Measurements from ENCODE around the gene CLEC16A.

DNA sequence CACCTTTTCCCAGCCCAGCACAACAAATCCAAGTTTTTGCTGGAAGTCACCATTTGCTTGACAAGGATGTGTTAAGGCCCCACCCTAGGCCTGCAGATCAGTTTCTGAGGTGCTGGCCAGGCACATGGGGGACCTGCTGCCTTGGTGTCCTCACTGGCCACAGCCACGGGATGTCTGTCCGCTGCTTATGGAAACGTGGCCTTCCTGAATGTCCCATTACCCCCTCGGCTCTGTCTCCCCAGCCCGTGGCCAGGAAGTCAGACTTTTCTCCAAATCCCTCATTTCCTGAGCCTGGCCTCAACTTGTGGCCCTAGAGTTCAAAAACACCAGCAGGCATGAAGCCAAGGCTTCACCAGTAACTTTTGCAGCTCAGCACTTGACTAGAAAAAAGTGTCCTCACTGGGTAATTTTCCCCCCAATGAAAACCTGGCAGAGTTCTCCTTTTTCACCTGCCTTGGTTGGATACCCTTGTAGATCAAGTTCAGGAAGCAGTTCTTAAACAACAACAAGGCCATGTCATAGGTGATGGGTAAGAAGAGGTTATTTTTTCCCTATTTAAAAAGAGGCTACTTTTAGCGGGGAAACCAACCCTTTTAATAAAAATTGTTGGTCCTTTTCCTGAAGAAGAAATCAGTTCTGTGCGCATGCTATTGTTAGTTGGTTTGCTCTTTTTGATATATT, 230.9 kb downstream of the CLEC16A start:
- TF ChIP-seq, protein P1, sequence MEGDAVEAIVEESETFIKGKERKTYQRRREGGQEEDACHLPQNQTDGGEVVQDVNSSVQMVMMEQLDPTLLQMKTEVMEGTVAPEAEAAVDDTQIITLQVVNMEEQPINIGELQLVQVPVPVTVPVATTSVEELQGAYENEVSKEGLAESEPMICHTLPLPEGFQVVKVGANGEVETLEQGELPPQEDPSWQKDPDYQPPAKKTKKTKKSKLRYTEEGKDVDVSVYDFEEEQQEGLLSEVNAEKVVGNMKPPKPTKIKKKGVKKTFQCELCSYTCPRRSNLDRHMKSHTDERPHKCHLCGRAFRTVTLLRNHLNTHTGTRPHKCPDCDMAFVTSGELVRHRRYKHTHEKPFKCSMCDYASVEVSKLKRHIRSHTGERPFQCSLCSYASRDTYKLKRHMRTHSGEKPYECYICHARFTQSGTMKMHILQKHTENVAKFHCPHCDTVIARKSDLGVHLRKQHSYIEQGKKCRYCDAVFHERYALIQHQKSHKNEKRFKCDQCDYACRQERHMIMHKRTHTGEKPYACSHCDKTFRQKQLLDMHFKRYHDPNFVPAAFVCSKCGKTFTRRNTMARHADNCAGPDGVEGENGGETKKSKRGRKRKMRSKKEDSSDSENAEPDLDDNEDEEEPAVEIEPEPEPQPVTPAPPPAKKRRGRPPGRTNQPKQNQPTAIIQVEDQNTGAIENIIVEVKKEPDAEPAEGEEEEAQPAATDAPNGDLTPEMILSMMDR (IDR thresholded peaks at IDR 0.05): no peak
- TF ChIP-seq POLR2A (IDR thresholded peaks at IDR 0.05): no peak

All from thyroid gland (tissue), 4 donors.